COLO829 (cell line): ENCODE data around the gene TCP11L1.
"Not testable (repeated sequence)": the region's sequence is repeated elsewhere in the genome, so short reads cannot be mapped to it uniquely, and the experiment has no call there.

ENCODE experiments used
- DNase-seq: peaks from one replicate; pipeline ENCODE4 v3.0.0; 2012; ENCODE audit warnings: low spot score

The TCP11L1 gene

DNA sequence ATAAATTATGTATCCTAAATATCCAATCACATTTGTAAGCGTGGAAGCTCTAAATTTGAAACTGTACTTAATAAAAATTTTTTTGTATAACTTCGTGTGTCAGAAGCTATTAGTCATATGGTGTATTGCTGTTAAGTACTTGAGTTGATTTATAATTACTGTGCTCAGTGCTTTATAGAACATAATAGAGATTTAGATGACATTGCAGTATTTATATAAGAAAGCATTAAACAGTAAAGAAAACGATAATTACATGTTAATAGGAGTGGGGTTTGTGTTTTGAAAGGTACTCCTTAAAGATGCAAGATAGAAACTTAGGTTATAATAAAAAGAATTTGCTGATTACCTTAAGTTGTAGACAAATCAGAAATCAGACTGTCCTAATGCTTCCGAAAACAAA lies 5.9 kb upstream of the TCP11L1 start:
- no peak for DNase-seq

GRCh38 chr11:33035011-33035410 lies 4.4 kb upstream of the TCP11L1 start:
- DNase-seq = no peak

DNA sequence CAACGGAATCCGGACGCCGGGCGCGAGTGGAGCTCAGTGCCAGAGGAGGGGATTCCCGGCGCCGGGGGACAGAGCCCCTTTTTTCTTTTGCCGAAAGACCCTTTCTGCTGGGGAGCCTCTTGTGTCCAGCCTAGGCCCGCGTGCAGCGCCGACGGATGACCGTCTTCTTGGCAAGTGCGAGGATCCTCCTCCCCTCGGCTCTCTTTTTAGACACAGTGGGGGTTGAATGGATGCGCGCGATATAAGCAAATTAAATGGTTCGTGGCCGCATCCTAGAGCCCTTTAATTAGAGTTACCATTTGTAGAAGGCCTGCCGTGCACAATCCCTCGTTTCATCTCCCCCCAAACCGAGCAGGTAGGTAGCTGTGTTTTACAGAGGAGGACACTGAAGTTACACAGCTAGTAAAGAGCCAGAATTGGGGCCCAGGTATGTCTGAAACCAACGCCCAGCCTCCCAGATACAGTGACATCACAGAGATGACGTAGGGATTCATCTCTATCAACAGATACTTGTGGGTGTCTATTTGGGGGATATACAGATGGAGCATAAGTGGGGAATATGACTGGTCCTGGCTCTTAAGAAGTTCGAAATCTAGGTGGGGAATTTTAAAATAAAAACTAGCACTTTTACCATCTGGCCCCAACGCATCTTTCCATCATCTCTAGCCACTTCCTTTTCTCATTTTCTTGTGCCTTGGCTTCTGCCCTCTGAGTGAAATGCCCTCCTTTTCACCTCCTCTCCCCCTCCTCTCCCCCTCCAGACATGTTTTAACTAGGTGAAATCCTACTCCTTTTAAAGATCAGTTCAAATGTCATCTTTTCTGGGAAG lies 875 bp downstream of the TCP11L1 start:
- DNase-seq = no peak

GRCh38 chr11:33040862-33041453 lies 1.6 kb downstream of the TCP11L1 start:
- no peak for DNase-seq

- DNase-seq = no peak
These were observed 4.0 kb downstream of the TCP11L1 start for GRCh38 chr11:33043221-33043830.

- no peak for DNase-seq
These were observed 4.9 kb downstream of the TCP11L1 start for GRCh38 chr11:33044285-33044756.

DNA sequence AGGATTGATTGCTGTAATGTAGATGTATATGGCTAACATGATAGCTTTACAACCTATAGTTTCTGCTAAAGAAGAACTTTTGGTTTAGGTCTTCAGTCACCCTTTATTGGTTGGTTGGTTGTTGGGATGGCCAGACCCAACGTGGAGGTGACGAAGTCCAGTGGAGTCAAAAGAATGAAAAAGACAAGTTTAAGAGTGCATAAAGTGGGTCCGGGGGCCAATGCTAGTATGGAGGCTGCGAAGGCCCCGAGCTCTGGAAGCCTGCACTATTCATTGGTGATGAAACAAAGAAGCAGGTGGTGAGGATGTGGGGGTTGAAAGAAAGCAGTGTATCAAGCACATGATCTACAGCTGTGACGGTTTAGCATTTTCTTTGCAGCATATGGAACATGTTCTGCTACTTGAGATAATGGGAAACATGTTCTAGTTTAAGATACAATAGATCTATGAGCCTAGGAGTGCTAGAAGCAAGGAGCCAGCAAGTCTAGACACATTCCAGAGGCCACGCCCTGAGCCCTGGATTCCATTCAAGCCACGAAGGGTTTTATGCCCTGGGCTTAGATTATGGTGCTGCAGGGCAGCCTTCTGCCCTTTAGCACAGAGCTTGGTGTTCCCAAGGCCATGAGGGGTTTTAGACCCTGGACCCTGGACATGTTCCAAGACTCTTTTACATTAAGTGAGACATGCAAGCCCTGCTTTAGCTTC lies 6.3 kb downstream of the TCP11L1 start:
- no peak for DNase-seq

DNA sequence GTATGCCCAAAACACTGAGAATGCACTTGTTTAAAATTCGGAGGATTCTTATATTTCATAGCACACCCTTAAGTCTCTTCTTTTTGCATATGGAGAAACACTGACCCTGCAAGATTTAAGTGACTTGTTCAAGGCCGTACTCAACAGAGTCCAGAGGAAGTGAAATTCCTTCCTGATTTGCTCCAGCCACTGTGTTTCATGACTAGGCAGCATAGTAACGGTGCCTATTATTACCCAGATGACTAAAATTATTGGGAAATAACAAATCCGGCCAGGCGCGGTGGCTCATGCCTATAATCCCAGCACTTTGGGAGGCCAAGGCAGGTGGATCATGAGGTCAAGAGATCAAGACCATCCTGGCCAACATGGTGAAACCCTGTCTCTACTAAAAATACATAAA lies 9.3 kb downstream of the TCP11L1 start:
- DNase-seq = not testable (repeated sequence)

DNA sequence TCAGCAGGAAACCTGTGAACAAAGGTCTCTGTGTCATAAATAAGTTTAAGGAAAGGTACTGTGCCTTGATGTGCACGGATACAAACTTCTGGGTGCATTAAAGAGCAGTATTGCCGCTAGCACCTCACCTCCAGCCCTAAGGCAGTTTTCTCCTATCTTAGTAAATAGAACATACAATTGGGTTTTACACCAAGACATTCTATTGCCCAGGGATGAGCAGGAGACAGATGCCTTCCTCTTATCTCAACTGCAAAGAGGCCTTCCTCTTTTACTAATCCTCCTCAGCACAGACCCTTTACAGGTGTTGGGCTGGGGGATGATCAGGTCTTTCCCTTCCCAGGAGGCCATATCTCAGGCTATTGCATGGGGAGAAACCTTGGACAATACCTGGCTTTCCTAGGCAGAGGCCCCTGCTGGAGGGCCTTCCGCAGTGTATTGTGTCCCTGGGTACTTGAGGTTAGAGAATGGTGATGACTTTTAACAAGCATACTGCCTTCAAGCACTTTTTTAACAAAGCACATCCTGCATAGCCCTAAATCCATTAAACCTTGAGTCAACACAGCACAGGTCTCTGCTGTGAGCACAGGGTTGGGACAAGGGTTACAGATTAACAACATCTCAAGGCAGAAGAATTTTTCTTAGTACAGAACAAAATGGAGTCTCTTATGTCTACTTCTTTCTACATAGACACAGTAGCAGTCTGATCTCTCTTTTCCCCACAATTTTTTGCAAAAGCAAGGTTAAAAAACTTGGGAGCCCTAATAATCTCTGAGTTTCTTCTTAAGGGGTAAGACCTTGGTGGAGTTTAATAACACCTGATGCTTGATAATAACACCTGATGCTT lies 10.4 kb downstream of the TCP11L1 start:
- not testable (repeated sequence) for DNase-seq

- no peak for DNase-seq
These were observed 12.9 kb downstream of the TCP11L1 start for GRCh38 chr11:33052231-33052630.

GRCh38 chr11:33055375-33055774 lies 16.0 kb downstream of the TCP11L1 start:
- DNase-seq = no peak

DNA sequence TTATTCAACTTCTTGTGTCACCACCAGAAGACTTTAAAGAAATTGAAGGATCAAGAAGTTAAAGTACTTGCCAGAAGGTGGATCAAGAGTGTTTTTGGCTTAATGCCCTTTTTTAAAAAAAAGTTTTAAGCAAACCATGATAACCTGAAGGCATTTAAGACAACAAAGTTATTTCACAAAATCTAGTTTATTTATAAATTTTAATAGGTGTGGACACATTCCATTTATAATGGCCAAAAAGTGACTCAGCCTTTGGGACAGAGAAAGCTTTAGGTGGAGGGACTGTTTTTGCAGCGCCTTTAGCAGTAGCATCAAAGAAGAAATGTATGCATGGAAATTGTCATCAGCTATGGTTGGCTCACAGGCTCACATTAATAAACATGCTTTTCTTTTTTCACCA lies 17.9 kb downstream of the TCP11L1 start:
- no peak for DNase-seq

DNA sequence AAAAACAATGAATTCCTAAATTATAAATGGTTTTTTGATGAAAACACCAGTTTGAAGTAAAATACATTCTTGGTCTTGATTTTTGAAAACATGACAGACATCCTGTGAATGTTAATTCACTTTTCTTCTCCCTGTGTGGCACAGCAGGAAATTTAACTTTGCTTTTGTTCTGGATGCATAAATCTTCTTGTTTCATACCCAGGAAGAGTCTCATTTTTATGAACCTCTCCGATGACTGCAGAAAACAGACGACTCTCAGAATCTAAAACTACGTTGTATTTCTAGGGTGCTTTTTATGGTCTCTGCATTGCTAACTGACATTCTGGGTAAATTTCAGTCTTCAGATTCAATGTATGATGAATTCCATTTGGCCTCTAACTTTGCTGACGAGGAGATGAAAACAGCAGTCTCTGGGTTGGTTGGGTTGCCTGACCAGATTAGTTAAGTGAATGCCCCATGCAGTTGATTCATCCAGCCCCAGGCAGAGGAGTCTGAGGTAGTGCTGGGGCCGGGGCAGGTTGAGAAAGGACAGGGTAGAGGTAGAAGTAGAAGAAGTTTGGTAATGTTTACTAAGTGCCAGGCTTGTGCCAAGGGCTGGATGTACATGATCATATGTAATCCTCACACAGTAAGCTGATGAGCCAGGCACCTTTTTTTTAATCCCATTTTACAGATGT lies 20.1 kb downstream of the TCP11L1 start:
- no peak for DNase-seq

- DNase-seq = no peak
These were observed 20.9 kb downstream of the TCP11L1 start for GRCh38 chr11:33060271-33060670.

GRCh38 chr11:33062137-33062536 lies 22.8 kb downstream of the TCP11L1 start:
- no peak for DNase-seq

DNA sequence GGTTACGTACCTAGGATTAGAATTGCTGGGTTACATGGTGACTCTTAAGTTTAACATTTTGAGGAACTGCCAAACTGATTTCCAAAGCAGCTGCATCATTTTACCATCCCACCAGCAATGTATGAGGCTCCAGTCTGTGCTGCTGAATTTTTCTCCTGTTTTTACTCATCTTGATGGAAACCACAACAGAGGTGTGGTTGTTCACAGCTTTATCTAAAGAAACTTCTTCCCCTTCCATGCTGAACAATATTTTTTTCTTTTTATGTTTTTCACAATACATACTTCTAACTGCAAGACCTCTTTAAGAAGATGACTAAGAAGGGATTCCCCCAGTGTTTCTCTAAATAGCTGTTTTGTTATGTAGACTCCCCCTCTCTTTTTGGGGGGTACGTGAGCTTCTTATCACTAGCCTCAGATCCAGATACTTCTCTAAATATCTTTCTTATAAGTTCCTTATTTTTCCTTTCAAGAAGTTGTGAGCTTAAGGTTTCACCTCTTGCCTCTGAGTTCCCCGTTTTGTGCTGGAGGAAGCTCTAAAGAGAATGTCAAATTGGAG lies 24.0 kb downstream of the TCP11L1 start:
- DNase-seq = no peak

DNA sequence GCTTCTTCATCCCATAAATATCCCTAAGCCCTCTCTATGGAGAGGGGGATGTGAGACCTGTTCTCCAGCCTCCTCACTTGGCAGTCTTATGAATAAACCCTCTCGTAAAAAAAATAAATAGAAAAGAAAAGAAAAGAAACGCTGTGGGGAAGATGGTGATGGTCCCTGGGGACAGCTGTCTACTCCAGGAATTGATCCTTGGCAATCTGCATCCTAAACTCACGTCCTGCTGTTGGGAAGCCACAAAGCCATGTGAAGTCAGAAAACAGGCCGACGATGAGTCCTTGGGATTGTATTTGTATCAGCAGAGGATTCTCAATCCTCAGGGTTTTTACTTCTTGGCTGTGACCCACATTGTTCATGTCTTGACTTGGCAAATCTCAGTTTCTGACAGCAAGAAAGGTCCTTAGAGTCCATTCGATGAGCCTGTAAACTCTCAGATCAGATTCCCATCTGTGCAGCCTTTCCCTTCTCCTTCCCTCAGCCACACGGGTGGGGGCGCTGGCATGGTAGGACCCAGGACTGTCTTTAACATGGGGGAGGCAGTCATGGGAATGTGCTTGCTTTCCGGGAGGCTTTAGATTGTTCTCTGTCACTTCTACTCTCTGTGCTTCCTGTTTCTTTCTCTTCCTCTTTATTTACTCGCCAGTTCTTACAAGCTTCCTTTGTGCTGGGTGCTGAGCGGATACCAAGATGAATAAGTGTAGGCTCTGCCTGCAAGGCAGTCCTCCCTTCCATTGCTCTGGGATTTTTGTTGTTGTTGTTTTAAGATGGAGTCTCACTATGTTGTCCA lies 24.9 kb downstream of the TCP11L1 start:
- DNase-seq = no peak

GRCh38 chr11:33064866-33065265 lies 25.5 kb downstream of the TCP11L1 start:
- DNase-seq = no peak

- DNase-seq = no peak
These were observed 26.2 kb downstream of the TCP11L1 start for GRCh38 chr11:33065445-33066178.
